HG02943 (cell line): ENCODE results near the gene OBSCN.

ENCODE experiments used
- ATAC-seq: cut with Tn5 transposase; IDR thresholded peaks from one replicate; pipeline ENCODE4 v1.9.1; 2021; ENCODE audit warnings: mild to moderate bottlenecking, low read depth, moderate library complexity; ENCODE audit not compliant: unreplicated experiment

Gene OBSCN

GRCh38 chr1:228334954-228335353 is 127.1 kb downstream of the OBSCN start:
- no peak for ATAC-seq

- ATAC-seq, result no peak
These were observed 127.8 kb downstream of the OBSCN start for GRCh38 chr1:228335406-228336307.

- no peak for ATAC-seq
These were observed 128.6 kb downstream of the OBSCN start for GRCh38 chr1:228336308-228337030.

GRCh38 chr1:228337031-228337564 is 129.3 kb downstream of the OBSCN start:
- no peak for ATAC-seq

GRCh38 chr1:228337711-228338520 is 130.1 kb downstream of the OBSCN start:
- no peak for ATAC-seq

GRCh38 chr1:228338521-228339051 is 130.7 kb downstream of the OBSCN start:
- no peak for ATAC-seq

- no peak for ATAC-seq
These were observed 131.3 kb downstream of the OBSCN start for GRCh38 chr1:228339059-228339704.

GRCh38 chr1:228339766-228340685 is 132.2 kb downstream of the OBSCN start:
- ATAC-seq, result no peak

GRCh38 chr1:228340686-228341449 is 133.0 kb downstream of the OBSCN start:
- ATAC-seq, result no peak

- no peak for ATAC-seq
These were observed 133.6 kb downstream of the OBSCN start for GRCh38 chr1:228341450-228341813.

- ATAC-seq, result no peak
These were observed 134.2 kb downstream of the OBSCN start for GRCh38 chr1:228341814-228342626.

- no peak for ATAC-seq
These were observed 134.9 kb downstream of the OBSCN start for GRCh38 chr1:228342627-228343190.

GRCh38 chr1:228343191-228343661 is 135.4 kb downstream of the OBSCN start:
- no peak for ATAC-seq

- no peak for ATAC-seq
These were observed 136.8 kb downstream of the OBSCN start for GRCh38 chr1:228344631-228345072.

GRCh38 chr1:228345201-228345930 is 137.5 kb downstream of the OBSCN start:
- ATAC-seq, result no peak

- ATAC-seq, result no peak
These were observed 138.9 kb downstream of the OBSCN start for GRCh38 chr1:228346731-228347130.
